GM12892 (cell line): ENCODE results near the gene EREG.

ENCODE experiments used
- DNase-seq: peaks from one replicate; pipeline ENCODE4 v3.0.0; 2011; ENCODE audit not compliant: insufficient read length
- FAIRE-seq: peaks from 2 replicates; lab custom pipeline; 2011; peaks lifted over from hg19 to GRCh38; lab: Jason Lieb, UNC
- POLR2A ChIP-seq: IDR thresholded peaks from 2 replicates; pipeline ENCODE4 v1.6.1; 2011; ENCODE audit warnings: low read depth, low read length, control low read depth
- POLR2AphosphoS5 ChIP-seq: IDR thresholded peaks from 2 replicates; pipeline ENCODE4 v1.6.1; 2011; ENCODE audit warnings: low read depth, low read length, control low read depth
- TAF1 ChIP-seq: IDR thresholded peaks from 2 replicates; pipeline ENCODE4 v1.6.1; 2011; ENCODE audit warnings: low read depth, mild to moderate bottlenecking, control low read depth, low read length, borderline replicate concordance

The EREG gene

GRCh38 chr4:74435296-74435695, 70.4 kb downstream of the EREG start:
- no peak for TF ChIP-seq POLR2AphosphoS5
- TF ChIP-seq TAF1 = no peak
- no peak for TF ChIP-seq POLR2A
- DNase-seq (no peak), FAIRE-seq (no peak)

GRCh38 chr4:74437866-74438265, 72.9 kb downstream of the EREG start:
- DNase-seq (no peak), FAIRE-seq (no peak)

More at GRCh38 chr4:74437866-74438265, 72.9 kb downstream of the EREG start:
- no peak for TF ChIP-seq POLR2AphosphoS5
- no peak for TF ChIP-seq TAF1
- no peak for TF ChIP-seq POLR2A
